ENCODE data around the gene SLC7A7. TPM values are rescaled to one million over a fixed set of nuclear protein-coding genes. Genes with fewer than 3 reads are reported as not detected.
"Not testable (repeated sequence)": the region's sequence is repeated elsewhere in the genome, so short reads cannot be mapped to it uniquely, and the experiment has no call there.

Gene SLC7A7
- total and polyA plus RNA-seq, 2 donors (not counting 1 experiment from before 2014, with no cell fraction given) = 6.3 to 9.5 TPM

DNA sequence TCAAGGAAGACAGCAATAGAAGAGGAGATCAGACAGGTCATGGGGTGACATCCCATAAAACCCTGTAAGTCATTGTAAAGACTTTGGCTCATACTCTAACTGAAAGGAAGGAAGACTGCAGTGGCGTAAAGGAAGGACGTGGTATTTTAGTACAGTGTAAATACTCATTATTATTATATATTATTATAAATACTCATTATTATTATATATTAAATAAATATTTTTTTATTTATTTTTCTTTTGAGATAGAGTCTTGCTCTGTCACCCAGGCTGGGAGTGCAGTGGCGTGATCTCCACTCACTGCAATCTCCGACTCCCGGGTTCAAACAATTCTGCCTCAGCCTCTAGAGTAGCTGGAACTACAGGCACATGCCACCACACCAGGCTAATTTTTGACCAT is 41.2 kb upstream of the SLC7A7 start:
- TF ChIP-seq, protein P1, sequence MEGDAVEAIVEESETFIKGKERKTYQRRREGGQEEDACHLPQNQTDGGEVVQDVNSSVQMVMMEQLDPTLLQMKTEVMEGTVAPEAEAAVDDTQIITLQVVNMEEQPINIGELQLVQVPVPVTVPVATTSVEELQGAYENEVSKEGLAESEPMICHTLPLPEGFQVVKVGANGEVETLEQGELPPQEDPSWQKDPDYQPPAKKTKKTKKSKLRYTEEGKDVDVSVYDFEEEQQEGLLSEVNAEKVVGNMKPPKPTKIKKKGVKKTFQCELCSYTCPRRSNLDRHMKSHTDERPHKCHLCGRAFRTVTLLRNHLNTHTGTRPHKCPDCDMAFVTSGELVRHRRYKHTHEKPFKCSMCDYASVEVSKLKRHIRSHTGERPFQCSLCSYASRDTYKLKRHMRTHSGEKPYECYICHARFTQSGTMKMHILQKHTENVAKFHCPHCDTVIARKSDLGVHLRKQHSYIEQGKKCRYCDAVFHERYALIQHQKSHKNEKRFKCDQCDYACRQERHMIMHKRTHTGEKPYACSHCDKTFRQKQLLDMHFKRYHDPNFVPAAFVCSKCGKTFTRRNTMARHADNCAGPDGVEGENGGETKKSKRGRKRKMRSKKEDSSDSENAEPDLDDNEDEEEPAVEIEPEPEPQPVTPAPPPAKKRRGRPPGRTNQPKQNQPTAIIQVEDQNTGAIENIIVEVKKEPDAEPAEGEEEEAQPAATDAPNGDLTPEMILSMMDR (conservative IDR thresholded peaks at IDR 0.05 in 1 of 2, IDR thresholded peaks at IDR 0.05 in 1 of 2; ENCODE audit: low read depth in 1 of 2, low read length in 2 of 2) = no peak
- no peak for TF ChIP-seq EZH2 (IDR thresholded peaks at IDR 0.05; ENCODE audit: low read length, missing control alignments)
- H2AFZ ChIP-seq (ENCODE audit: low read length) = no peak overlapping the region
- no peak for DNase-seq (ENCODE audit: low read depth in 2 of 2)
- H3K9ac ChIP-seq (ENCODE audit: insufficient read depth, low read length) = no peak overlapping the region
- peaks cover 15% of the 10 kb centered on the region for H3K4me1 ChIP-seq (ENCODE audit: control insufficient read depth, extremely low read depth, insufficient read depth, low read length)
- no peaks in the 10 kb centered on the region for H4K20me1 ChIP-seq (ENCODE audit: control insufficient read depth, extremely low read depth, insufficient read depth, low read length)
- H3K4me2 ChIP-seq (ENCODE audit: extremely low read depth, insufficient read depth, low read length) = no peak overlapping the region
- H3K79me2 ChIP-seq (ENCODE audit: control insufficient read depth, insufficient read depth, low read length) = no peaks in the 10 kb centered on the region
- no peak overlapping the region for H3K4me3 ChIP-seq (replicated peaks in 1 of 4; ENCODE audit: control extremely low read depth in 1 of 4, insufficient read depth in 1 of 4, low read depth in 3 of 4, low read length in 4 of 4)
- no peak overlapping the region for H3K27ac ChIP-seq (ENCODE audit: insufficient read depth, low read length)
- no peaks in the 10 kb centered on the region for H3K27me3 ChIP-seq (ENCODE audit: control insufficient read depth, insufficient read depth, low read length)
- no peaks in the 10 kb centered on the region for H3K9me3 ChIP-seq (ENCODE audit: control insufficient read depth, insufficient read depth, low read depth, low read length)
- no peaks in the 10 kb centered on the region for H3K36me3 ChIP-seq (ENCODE audit: control insufficient read depth, insufficient read depth, low read length)

DNA sequence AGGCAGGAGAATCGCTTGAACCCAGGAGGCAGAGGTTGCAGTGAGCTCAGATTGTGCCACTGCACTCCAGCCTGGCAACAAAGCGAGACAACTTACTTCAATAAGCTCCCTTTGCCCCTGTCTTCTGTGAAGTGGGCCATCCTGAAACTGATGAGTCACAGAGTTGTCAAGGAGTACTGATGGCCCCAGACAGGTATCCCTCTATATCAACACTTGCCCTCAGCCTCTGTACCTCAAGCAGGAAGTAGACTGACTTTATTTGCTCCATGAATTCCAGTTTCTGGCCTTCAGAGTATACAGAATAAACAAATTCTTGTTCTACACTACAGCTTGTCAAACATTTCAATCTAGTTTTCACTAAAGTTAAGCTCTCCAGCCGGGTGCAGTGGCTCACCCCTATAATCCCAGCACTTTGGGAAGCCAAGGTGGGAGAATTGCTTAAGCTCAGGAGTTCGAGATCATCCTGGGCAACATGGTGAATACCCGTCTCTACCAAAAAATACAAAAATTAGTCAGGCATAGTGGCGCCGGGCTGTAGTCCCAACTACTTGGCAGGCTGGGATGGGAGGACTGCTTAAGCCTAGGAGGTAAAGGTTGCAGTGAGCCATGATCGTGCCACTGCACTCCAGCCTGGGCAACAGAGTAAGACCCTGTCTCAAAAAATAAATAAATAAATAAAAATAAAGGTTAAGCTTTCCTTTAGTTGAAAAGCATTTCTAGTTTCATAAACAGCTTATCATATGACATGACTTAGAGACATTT is 39.9 kb upstream of the SLC7A7 start:
- H3K4me1 ChIP-seq (ENCODE audit: control insufficient read depth, extremely low read depth, insufficient read depth, low read length) = peaks cover 24% of the 10 kb centered on the region
- no peaks in the 10 kb centered on the region for H3K36me3 ChIP-seq (ENCODE audit: control insufficient read depth, insufficient read depth, low read length)
- H2AFZ ChIP-seq (ENCODE audit: low read length) = no peak overlapping the region
- no peak for DNase-seq (ENCODE audit: low read depth in 2 of 2)
- H3K9ac ChIP-seq (ENCODE audit: insufficient read depth, low read length) = no peak overlapping the region
- H4K20me1 ChIP-seq (ENCODE audit: control insufficient read depth, extremely low read depth, insufficient read depth, low read length) = no peaks in the 10 kb centered on the region
- H3K79me2 ChIP-seq (ENCODE audit: control insufficient read depth, insufficient read depth, low read length) = no peaks in the 10 kb centered on the region
- no peak overlapping the region for H3K4me3 ChIP-seq (replicated peaks in 1 of 4; ENCODE audit: control extremely low read depth in 1 of 4, insufficient read depth in 1 of 4, low read depth in 3 of 4, low read length in 4 of 4)
- no peak overlapping the region for H3K4me2 ChIP-seq (ENCODE audit: extremely low read depth, insufficient read depth, low read length)
- no peaks in the 10 kb centered on the region for H3K27me3 ChIP-seq (ENCODE audit: control insufficient read depth, insufficient read depth, low read length)
- H3K9me3 ChIP-seq (ENCODE audit: control insufficient read depth, insufficient read depth, low read depth, low read length) = no peaks in the 10 kb centered on the region
- no peak overlapping the region for H3K27ac ChIP-seq (ENCODE audit: insufficient read depth, low read length)
- TF ChIP-seq EZH2 (IDR thresholded peaks at IDR 0.05; ENCODE audit: low read length, missing control alignments) = no peak
- TF ChIP-seq, protein P1 (conservative IDR thresholded peaks at IDR 0.05 in 1 of 2, IDR thresholded peaks at IDR 0.05 in 1 of 2; ENCODE audit: low read depth in 1 of 2, low read length in 2 of 2) = no peak

DNA sequence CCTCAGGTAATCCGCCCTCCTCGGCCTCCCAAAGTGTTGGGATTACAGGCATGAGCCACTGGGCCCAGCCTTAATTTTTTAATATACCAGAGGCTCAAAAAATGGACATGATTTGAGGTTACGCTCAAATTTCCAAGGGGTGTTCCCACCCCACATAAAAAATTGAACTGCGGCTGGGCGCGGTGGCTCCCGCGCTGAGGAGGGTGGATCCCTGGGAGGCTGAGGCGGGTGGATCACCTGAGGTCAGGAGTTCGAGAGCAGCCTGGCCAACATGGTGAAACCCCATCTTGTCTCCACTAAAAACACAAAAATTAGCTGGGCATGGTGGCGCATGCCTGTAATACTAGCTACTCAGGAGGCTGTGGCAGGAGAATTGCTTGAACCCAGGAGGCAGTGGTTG is 39.1 kb upstream of the SLC7A7 start:
- H4K20me1 ChIP-seq (ENCODE audit: control insufficient read depth, extremely low read depth, insufficient read depth, low read length); H3K27ac ChIP-seq (ENCODE audit: insufficient read depth, low read length); H3K9ac ChIP-seq (ENCODE audit: insufficient read depth, low read length); H3K27me3 ChIP-seq (ENCODE audit: control insufficient read depth, insufficient read depth, low read length); H3K9me3 ChIP-seq (ENCODE audit: control insufficient read depth, insufficient read depth, low read depth, low read length); H3K79me2 ChIP-seq (ENCODE audit: control insufficient read depth, insufficient read depth, low read length); H3K4me3 ChIP-seq (replicated peaks in 1 of 4; ENCODE audit: control extremely low read depth in 1 of 4, insufficient read depth in 1 of 4, low read depth in 3 of 4, low read length in 4 of 4); H2AFZ ChIP-seq (ENCODE audit: low read length); H3K36me3 ChIP-seq (ENCODE audit: control insufficient read depth, insufficient read depth, low read length); DNase-seq (ENCODE audit: low read depth in 2 of 2); H3K4me2 ChIP-seq (ENCODE audit: extremely low read depth, insufficient read depth, low read length): not testable (repeated sequence)
- H3K4me1 ChIP-seq (ENCODE audit: control insufficient read depth, extremely low read depth, insufficient read depth, low read length) = peaks cover 32% of the 10 kb centered on the region

Data from fibroblast of lung (primary cell).